Psoas muscle (tissue), 8 donors: ENCODE results near the gene PAX5. TPM values are rescaled to one million over a fixed set of nuclear protein-coding genes. Genes with fewer than 3 reads are reported as not detected.

Experiments
- ATAC-seq, 4 donors: fragments of 200-7000 bp; cut with Tn5 transposase; one replicate each; pipeline ENCODE4 v1.9.1; 2020; ENCODE audit warnings: moderate library complexity in 3 of 4, mild to moderate bottlenecking in 2 of 4
- DNase-seq, 2 donors: peaks; one replicate each; pipeline ENCODE4 v3.0.0-alpha.2; 2020
- H3K27ac ChIP-seq: fragments of 200-600 bp; one replicate; pipeline ENCODE4 v1.8.0; 2022
- H3K27me3 ChIP-seq, 3 donors: fragments of 200-600 bp in 1 of 3; one replicate each; pipeline versions ENCODE4 v1.6.1 to v1.8.0; 2013 to 2022; ENCODE audit warnings: low read length in 2 of 3, mild to moderate bottlenecking in 2 of 3, moderate library complexity in 1 of 3; ENCODE audit not compliant: insufficient read depth in 3 of 3
- H3K36me3 ChIP-seq, 2 donors: fragments of 200-600 bp in 1 of 2; one replicate each; pipeline versions ENCODE4 v1.6.1 to v1.8.0; 2013 to 2022; ENCODE audit warnings: low read depth in 1 of 2, mild to moderate bottlenecking in 1 of 2, moderate library complexity in 1 of 2; ENCODE audit not compliant: insufficient read depth in 1 of 2
- H3K4me1 ChIP-seq: fragments of 200-600 bp; one replicate; pipeline ENCODE4 v1.8.0; 2022
- H3K4me3 ChIP-seq: fragments of 200-600 bp; one replicate; pipeline ENCODE4 v1.8.0; 2022; ENCODE audit warnings: mild to moderate bottlenecking
- H3K9me3 ChIP-seq: fragments of 200-600 bp; one replicate; pipeline ENCODE4 v1.8.0; 2022
- CTCF ChIP-seq: fragments of 200-600 bp; IDR thresholded peaks from one replicate; pipeline ENCODE4 v1.8.0; 2022; ENCODE audit warnings: antibody characterized with exemption
- WGBS, 3 donors: extraction: QIAGEN DNeasy Blood & Tissue Kit; methylation state at CpG; one replicate each; pipeline versions ENCODE4 v1.1.6 to v1.1.7; 2013; 5-methylcytosine and 5-hydroxymethylcytosine counted together
- intact Hi-C, 2 donors: fragments of 100-400 bp; cut with DNase I; formaldehyde crosslinking; loops; one replicate each; pipeline versions ENCODE4 v1.11.0 to v1.14.2; 2022
- polyA plus RNA-seq, 3 donors: library from polyadenylated mRNA; stranded (reverse); fragments of 200-250 nt; gene quantifications; one replicate each; pipeline ENCODE4 v1.2.3, GENCODE V29; 2013
- total RNA-seq, 4 donors: library from RNA; stranded (reverse); fragmentation: NEBNext Ultra II Directional in 2 of 4; extraction: Animal tissue kit (Norgen Biotek cat#: 25700) in 2 of 4; gene quantifications; one replicate each; pipeline versions ENCODE4 v1.2.1 to v1.2.4, GENCODE V29; 2021 to 2023
- donor health status: healthy with polysubstance abuse.
- donor health status: DM: no; HTN: no; CAD: no; lungs with moderate emphysema.
- donor health status: Bipolar disorder and iron deficiency.
- donor health status: healthy.
- donor health status: DM: yes; HTN: yes; CAD: no.
- donor health status: DM: no; HTN: no; CAD: no.
- donor health status: DM: no; HTN: no; CAD: no.
- donor health status: DM: yes; HTN: yes; CAD: no.

The PAX5 gene
- total and polyA plus RNA-seq, 7 donors = under 0.01 to 0.50 (median 0.06) TPM; not detected in 3

GRCh38 chr9:36889844-36890243, 144.2 kb downstream of the PAX5 start:
- no peak for DNase-seq
- Histone ChIP-seq H3K36me3 (no peaks in the 10 kb centered on the region), H3K4me3 (no peak overlapping the region), H3K27ac (no peak overlapping the region), H3K9me3 (no peaks in the 10 kb centered on the region), H3K27me3 (no peaks in the 10 kb centered on the region), H3K4me1 (peaks cover 4% of the 10 kb centered on the region)
- TF ChIP-seq CTCF = no peak
- intact Hi-C loops = no loop called here
- 66 to 73% (median 69%) methylated on average over 6 of the region's 6 CpGs for WGBS, 3 donors
- no peak for ATAC-seq

GRCh38 chr9:36888551-36888950, 145.5 kb downstream of the PAX5 start:
- 68 to 88% (median 73%) methylated on average over 7 of the region's 7 CpGs for WGBS, 3 donors
- TF ChIP-seq CTCF = no peak

GRCh38 chr9:36884721-36885120, 149.3 kb downstream of the PAX5 start:
- peaks cover 0 to 2% (median 0%) of the 10 kb centered on the region in 3 donors for H3K27me3 ChIP-seq
- no peak overlapping the region for H3K27ac ChIP-seq
- no peaks in the 10 kb centered on the region for H3K4me1 ChIP-seq
- intact Hi-C loops = no loop called here
- DNase-seq (peak in 1 of 2 donors; percentile 16), ATAC-seq (no peak)
- no peak for TF ChIP-seq CTCF
- H3K9me3 ChIP-seq = no peaks in the 10 kb centered on the region
- WGBS, 3 donors = 75 to 82% (median 78%) methylated on average over 6 of the region's 6 CpGs
- H3K36me3 ChIP-seq = no peaks in the 10 kb centered on the region
- H3K4me3 ChIP-seq = no peak overlapping the region

More at GRCh38 chr9:36888551-36888950, 145.5 kb downstream of the PAX5 start:
- peaks cover 2% of the 10 kb centered on the region for H3K4me1 ChIP-seq
- peak in 1 of 2 donors; percentile 11 for DNase-seq
- H3K27ac ChIP-seq = no peak overlapping the region
- intact Hi-C loops = no loop called here
- no peaks in the 10 kb centered on the region for H3K27me3 ChIP-seq
- H3K9me3 ChIP-seq = no peaks in the 10 kb centered on the region
- H3K36me3 ChIP-seq = no peaks in the 10 kb centered on the region
- no peak overlapping the region for H3K4me3 ChIP-seq
- no peak for ATAC-seq

- Histone ChIP-seq H3K27ac (no peak overlapping the region), H3K4me3 (no peak overlapping the region), H3K4me1 (no peaks in the 10 kb centered on the region), H3K27me3 (peaks cover 0 to 2% (median 0%) of the 10 kb centered on the region in 3 donors), H3K36me3 (no peaks in the 10 kb centered on the region), H3K9me3 (no peaks in the 10 kb centered on the region)
- intact Hi-C loops = no loop called here
- 63 to 76% (median 75%) methylated on average over 3 of the region's 3 CpGs for WGBS, 3 donors
- DNase-seq = peak in 1 of 2 donors; percentile 7
- no peak for ATAC-seq
- no peak for TF ChIP-seq CTCF
Measured at GRCh38 chr9:36882594-36882993, 151.5 kb downstream of the PAX5 start.
